ENCODE measurements around the gene CEP78.

Gene CEP78

GRCh38 chr9:78307360-78307759, 71.5 kb downstream of the CEP78 start:
- TF ChIP-seq CTCF (conservative IDR thresholded peaks at IDR 0.05; ENCODE audit: low read length): no peak

DNA sequence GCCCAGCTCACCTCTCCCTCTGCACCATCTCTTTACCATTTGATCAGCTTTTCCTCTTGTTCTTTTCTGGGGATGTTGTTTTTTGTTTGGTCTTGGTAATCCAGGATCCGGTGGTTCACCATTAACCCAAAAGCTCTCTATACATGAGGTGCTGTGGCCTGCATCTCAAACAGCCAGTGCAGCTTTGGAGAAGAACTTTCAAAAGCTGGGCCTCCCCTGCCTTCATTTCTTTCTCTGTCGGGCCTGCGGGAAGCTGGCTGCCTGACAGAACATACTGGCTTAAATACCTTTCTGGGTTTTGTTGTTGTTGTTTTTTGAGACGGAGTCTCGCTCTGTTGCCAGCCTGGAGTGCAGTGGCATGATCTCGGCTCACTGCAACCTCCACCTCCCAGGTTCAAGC, 73.2 kb downstream of the CEP78 start:
- DNase-seq (ENCODE audit: low read depth): no peak
- TF ChIP-seq CTCF (conservative IDR thresholded peaks at IDR 0.05; ENCODE audit: low read length): no peak
- no peak overlapping the region for H3K4me3 ChIP-seq (ENCODE audit: low read length)

More at GRCh38 chr9:78307360-78307759, 71.5 kb downstream of the CEP78 start:
- DNase-seq (ENCODE audit: low read depth): no peak
- H3K4me3 ChIP-seq (ENCODE audit: low read length): no peak overlapping the region

GRCh38 chr9:78311075-78311474, 75.2 kb downstream of the CEP78 start:
- no peak for TF ChIP-seq CTCF (conservative IDR thresholded peaks at IDR 0.05; ENCODE audit: low read length)
- no peak for DNase-seq (ENCODE audit: low read depth)

GRCh38 chr9:78311886-78312524, 76.1 kb downstream of the CEP78 start:
- TF ChIP-seq CTCF (conservative IDR thresholded peaks at IDR 0.05; ENCODE audit: low read length): no peak
- no peak overlapping the region for H3K4me3 ChIP-seq (ENCODE audit: low read length)
- DNase-seq (ENCODE audit: low read depth): no peak

More at GRCh38 chr9:78311075-78311474, 75.2 kb downstream of the CEP78 start:
- no peak overlapping the region for H3K4me3 ChIP-seq (ENCODE audit: low read length)

- no peak for DNase-seq (ENCODE audit: low read depth)
- no peak for TF ChIP-seq CTCF (conservative IDR thresholded peaks at IDR 0.05; ENCODE audit: low read length)
- no peak overlapping the region for H3K4me3 ChIP-seq (ENCODE audit: low read length)
These were observed 78.7 kb downstream of the CEP78 start for GRCh38 chr9:78314550-78314949.

GRCh38 chr9:78314953-78315870, 79.3 kb downstream of the CEP78 start:
- peak; percentile 96 for DNase-seq (ENCODE audit: low read depth)
- TF ChIP-seq CTCF (conservative IDR thresholded peaks at IDR 0.05; ENCODE audit: low read length): no peak

More at GRCh38 chr9:78314953-78315870, 79.3 kb downstream of the CEP78 start:
- no peak overlapping the region for H3K4me3 ChIP-seq (ENCODE audit: low read length)

All from AG10803 (cell line).